PC-3 (cell line): Measurements from ENCODE around the gene ANGPT4. TPM values are rescaled to one million over a fixed set of nuclear protein-coding genes. Genes with fewer than 3 reads are reported as not detected.

ENCODE experiments used
- ATAC-seq: fragments of 200-7000 bp; cut with Tn5 transposase; 2 replicates; pipeline ENCODE4 v1.9.1; 2020; ENCODE audit warnings: mild to moderate bottlenecking, moderate library complexity
- BruUV-seq: library from RNA; stranded (reverse); fragments of 400-500 nt; replicated peaks from 2 replicates; lab custom pipeline; 2021; lab: Mats Ljungman, UMichigan
- CTCF ChIA-PET: fragments of 300-600 bp; sonication (Branson Sonifier 250); formaldehyde crosslinking; loops from one replicate; lab custom pipeline; 2022; ENCODE audit warnings: antibody characterized with exemption; lab: Charles Lee
- POLR2A ChIA-PET: fragments of 300-600 bp; sonication (Branson Sonifier 250); formaldehyde crosslinking; loops from one replicate; lab custom pipeline; 2022; ENCODE audit warnings: antibody characterized with exemption; ENCODE audit not compliant: unreplicated experiment; lab: Charles Lee
- DNase-seq: peaks from one replicate; pipeline ENCODE4 v3.0.0-alpha.2; 2015
- H2AFZ ChIP-seq: fragments of 300-600 bp; sonication (generic); 2 replicates; pipeline ENCODE4 v1.6.0; 2016; ENCODE audit warnings: antibody characterized with exemption, low read length
- H3F3A ChIP-seq: fragments of 300-600 bp; sonication (generic); one replicate; pipeline ENCODE4 v1.6.0; 2017; ENCODE audit warnings: antibody characterized with exemption, low read length, control low read depth, mild to moderate bottlenecking; ENCODE audit not compliant: unreplicated experiment
- H3K27ac ChIP-seq: fragments of 300-600 bp; sonication (generic); 2 replicates; pipeline ENCODE4 v1.5.1; 2016; ENCODE audit warnings: mild to moderate bottlenecking, low read length
- H3K27me3 ChIP-seq: fragments of 300-600 bp; sonication (generic); 2 replicates; pipeline ENCODE4 v1.6.1; 2016; ENCODE audit warnings: low read length, mixed read lengths
- H3K36me3 ChIP-seq: fragments of 300-600 bp; sonication (generic); 2 replicates; pipeline ENCODE4 v1.6.1; 2016; ENCODE audit warnings: low read depth, mixed run types, low read length, mixed read lengths
- H3K4me1 ChIP-seq: fragments of 300-600 bp; sonication (generic); 2 replicates; pipeline ENCODE4 v1.5.1; 2016; ENCODE audit warnings: low read length; ENCODE audit not compliant: insufficient read depth
- H3K4me2 ChIP-seq: fragments of 300-600 bp; sonication (generic); 2 replicates; pipeline ENCODE4 v1.6.0; 2016; ENCODE audit warnings: low read length
- H3K4me3 ChIP-seq: fragments of 300-600 bp; sonication (generic); 2 replicates; pipeline ENCODE4 v1.5.1; 2016; ENCODE audit warnings: mild to moderate bottlenecking, low read length, mixed read lengths
- H3K79me2 ChIP-seq: fragments of 300-600 bp; sonication (generic); 2 replicates; pipeline ENCODE4 v1.6.1; 2017; ENCODE audit warnings: low read length, mixed read lengths
- H3K9ac ChIP-seq: fragments of 300-600 bp; sonication (generic); 2 replicates; pipeline ENCODE4 v1.6.0; 2016; ENCODE audit warnings: mild to moderate bottlenecking, low read length
- H3K9me2 ChIP-seq: fragments of 300-600 bp; sonication (generic); replicated peaks from 2 replicates; pipeline ENCODE4 v1.6.1; 2016; ENCODE audit warnings: mixed run types, low read length, mixed read lengths
- H3K9me3 ChIP-seq: fragments of 300-600 bp; sonication (generic); 2 replicates; pipeline ENCODE4 v1.6.1; 2016; ENCODE audit warnings: low read length, mixed read lengths
- H4K20me1 ChIP-seq: fragments of 300-600 bp; sonication (generic); 2 replicates; pipeline ENCODE4 v1.6.1; 2016; ENCODE audit warnings: low read length, mixed read lengths
- EZH2 ChIP-seq: fragments of 300-600 bp; sonication (generic); IDR thresholded peaks from one replicate; pipeline ENCODE4 v1.6.1; 2017; ENCODE audit warnings: antibody characterized with exemption, mild to moderate bottlenecking, low read length; ENCODE audit not compliant: unreplicated experiment
- EZH2phosphoT487 ChIP-seq: fragments of 300-600 bp; sonication (generic); IDR thresholded peaks from 2 replicates; pipeline ENCODE4 v1.6.1; 2018; ENCODE audit warnings: mild to moderate bottlenecking, antibody characterized with exemption, low read length, borderline replicate concordance
- intact Hi-C: fragments of 100-400 bp; cut with micrococcal nuclease; formaldehyde crosslinking; loops from 2 replicates; pipeline ENCODE4 v1.9.0; 2023
- total RNA-seq: library from RNA; depleted of rRNA; stranded (reverse); fragments of >200 nt; gene quantifications from 2 replicates; pipeline ENCODE4 v1.2.3, GENCODE V29; 2014
- TF ChIP-seq, protein P1 (sequence below): fragments of 300-600 bp; sonication (generic); conservative IDR thresholded peaks from 2 replicates; pipeline ENCODE4 v1.5.1; 2017; ENCODE audit warnings: antibody characterized with exemption, low read depth, mild to moderate bottlenecking, low read length

Gene ANGPT4
- total RNA-seq, 1 experiment from 2014 or later = not detected

DNA sequence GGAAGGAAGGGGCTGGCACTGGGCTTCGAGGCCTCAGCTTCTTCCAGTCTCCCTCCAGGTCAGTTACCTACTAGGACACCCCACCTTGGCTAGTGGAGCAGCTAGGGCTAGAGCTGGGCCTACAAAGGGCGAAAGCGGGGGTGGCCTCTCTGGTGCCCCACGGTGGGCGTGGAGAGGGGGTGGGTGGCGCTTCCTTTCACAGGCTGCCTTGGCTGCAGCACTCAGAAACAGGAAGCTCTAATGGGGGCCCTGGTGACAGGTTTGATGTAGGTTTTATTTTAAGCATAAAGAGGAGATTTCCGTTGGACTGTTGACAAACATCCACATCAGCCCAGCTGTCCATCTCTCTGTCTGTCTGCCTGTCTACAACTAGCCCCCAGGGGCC lies 69.2 kb downstream of the ANGPT4 start:
- TF ChIP-seq EZH2 (no peak), EZH2phosphoT487 (no peak)
- TF ChIP-seq, protein P1, sequence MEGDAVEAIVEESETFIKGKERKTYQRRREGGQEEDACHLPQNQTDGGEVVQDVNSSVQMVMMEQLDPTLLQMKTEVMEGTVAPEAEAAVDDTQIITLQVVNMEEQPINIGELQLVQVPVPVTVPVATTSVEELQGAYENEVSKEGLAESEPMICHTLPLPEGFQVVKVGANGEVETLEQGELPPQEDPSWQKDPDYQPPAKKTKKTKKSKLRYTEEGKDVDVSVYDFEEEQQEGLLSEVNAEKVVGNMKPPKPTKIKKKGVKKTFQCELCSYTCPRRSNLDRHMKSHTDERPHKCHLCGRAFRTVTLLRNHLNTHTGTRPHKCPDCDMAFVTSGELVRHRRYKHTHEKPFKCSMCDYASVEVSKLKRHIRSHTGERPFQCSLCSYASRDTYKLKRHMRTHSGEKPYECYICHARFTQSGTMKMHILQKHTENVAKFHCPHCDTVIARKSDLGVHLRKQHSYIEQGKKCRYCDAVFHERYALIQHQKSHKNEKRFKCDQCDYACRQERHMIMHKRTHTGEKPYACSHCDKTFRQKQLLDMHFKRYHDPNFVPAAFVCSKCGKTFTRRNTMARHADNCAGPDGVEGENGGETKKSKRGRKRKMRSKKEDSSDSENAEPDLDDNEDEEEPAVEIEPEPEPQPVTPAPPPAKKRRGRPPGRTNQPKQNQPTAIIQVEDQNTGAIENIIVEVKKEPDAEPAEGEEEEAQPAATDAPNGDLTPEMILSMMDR = no peak
- Histone ChIP-seq H4K20me1 (peaks cover 4% of the 10 kb centered on the region; the same call in 1 of the 2 replicates), H3K4me3 (no peak overlapping the region), H3K27ac (no peak overlapping the region), H3K9me2 (no peaks in the 10 kb centered on the region), H3K4me2 (no peak overlapping the region), H3F3A (no peaks in the 10 kb centered on the region), H3K4me1 (peaks cover 26% of the 10 kb centered on the region), H3K9ac (no peak overlapping the region), H3K36me3 (peaks cover 10% of the 10 kb centered on the region; the same call in 1 of the 2 replicates), H3K27me3 (no peaks in the 10 kb centered on the region), H3K79me2 (peaks cover 39% of the 10 kb centered on the region), H2AFZ (no peak overlapping the region), H3K9me3 (no peaks in the 10 kb centered on the region)
- ATAC-seq (no peak), DNase-seq (no peak)
- intact Hi-C loops = no loop called here
- ChIA-PET POLR2A (interaction anchor here (0.5 kb wide), 1 partner anchor 107 kb away, joined by 3 read pairs; no protein-coding TSS in a partner anchor), CTCF (no interaction called here)
- BruUV-seq = no TSS peak

DNA sequence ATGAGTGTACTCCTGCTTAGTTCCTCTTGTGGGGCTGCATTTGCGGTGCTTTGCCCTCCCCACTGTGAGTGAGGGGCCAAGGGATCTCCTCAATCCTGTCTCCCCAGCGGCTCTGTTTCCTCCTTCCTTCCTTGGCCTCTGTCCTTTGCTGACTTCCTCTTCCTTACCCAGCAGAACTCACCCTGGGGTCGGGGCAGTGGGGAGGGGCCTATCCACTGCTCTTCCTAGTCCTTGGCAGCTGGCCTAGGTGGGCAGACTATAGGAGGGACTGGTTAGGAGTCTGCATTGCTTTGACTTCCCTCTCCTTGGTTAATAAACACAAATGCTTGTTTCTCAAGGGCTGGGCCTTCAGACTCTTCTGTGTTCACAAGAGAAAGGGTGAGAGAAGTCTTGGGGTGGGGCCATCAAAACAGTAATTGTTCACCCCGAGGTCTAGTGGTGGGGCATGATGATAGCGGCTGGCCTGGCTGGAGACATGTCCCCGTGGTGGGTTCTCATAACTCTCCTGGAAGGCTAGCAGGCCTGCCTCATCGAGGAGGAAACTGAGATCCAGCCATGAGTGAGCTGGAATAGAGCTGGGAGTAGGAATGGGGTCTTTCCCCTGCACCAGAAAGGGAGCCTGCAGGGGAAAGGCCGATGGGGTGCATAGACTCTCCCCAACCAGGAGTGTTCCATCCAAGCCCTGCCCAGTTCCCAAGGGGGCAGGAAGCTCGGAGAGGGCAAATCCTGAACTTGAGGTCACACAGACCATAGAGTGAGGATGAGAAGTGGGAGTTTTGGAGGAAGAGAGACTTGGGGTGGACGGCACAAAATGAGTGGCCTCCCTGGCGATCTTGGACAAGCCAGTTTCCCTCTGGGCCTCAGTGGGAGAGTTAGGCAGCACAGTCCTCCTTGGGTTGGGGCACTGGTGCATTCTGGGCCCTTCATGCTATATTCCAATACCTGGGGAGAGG lies 69.9 kb downstream of the ANGPT4 start:
- no peak overlapping the region for H2AFZ ChIP-seq
- peaks cover 28% of the 10 kb centered on the region for H3K4me1 ChIP-seq
- peaks cover 4% of the 10 kb centered on the region; the same call in 1 of the 2 replicates for H4K20me1 ChIP-seq
- H3K27ac ChIP-seq = no peak overlapping the region
- H3K27me3 ChIP-seq = no peaks in the 10 kb centered on the region
- no peak overlapping the region for H3K4me3 ChIP-seq
- ATAC-seq (no peak), DNase-seq (no peak)
- TF ChIP-seq EZH2phosphoT487 (no peak), EZH2 (no peak)
- TF ChIP-seq, protein P1 = no peak
- POLR2A ChIA-PET = interaction anchor here (0.5 kb wide), 1 partner anchor 106 kb away, joined by 3 read pairs; no protein-coding TSS in a partner anchor
- intact Hi-C loops = no loop called here
- no peak overlapping the region for H3K9ac ChIP-seq
- no TSS peak for BruUV-seq
- no peaks in the 10 kb centered on the region for H3F3A ChIP-seq
- peaks cover 10% of the 10 kb centered on the region; the same call in 1 of the 2 replicates for H3K36me3 ChIP-seq
- H3K9me2 ChIP-seq = no peaks in the 10 kb centered on the region
- H3K4me2 ChIP-seq = no peak overlapping the region
- H3K79me2 ChIP-seq = peaks cover 46% of the 10 kb centered on the region
- CTCF ChIA-PET = no interaction called here
- no peaks in the 10 kb centered on the region for H3K9me3 ChIP-seq
